ENCODE results near the gene SOX5. TPM values are rescaled to one million over a fixed set of nuclear protein-coding genes. Genes with fewer than 3 reads are reported as not detected.
"Not testable (repeated sequence)": the region's sequence is repeated elsewhere in the genome, so short reads cannot be mapped to it uniquely, and the experiment has no call there.

The SOX5 gene
- total RNA-seq, 1 experiment from 2014 or later = 1.3 TPM

- no peak for DNase-seq (ENCODE audit: low read depth)
Measured at GRCh38 chr12:23756416-23756815, 193.1 kb downstream of the SOX5 start.

- DNase-seq (ENCODE audit: low read depth) = no peak
Measured at GRCh38 chr12:23753628-23754365, 195.7 kb downstream of the SOX5 start.

GRCh38 chr12:23752245-23752644 lies 197.2 kb downstream of the SOX5 start:
- DNase-seq (ENCODE audit: low read depth) = no peak

GRCh38 chr12:23751641-23752040 lies 197.8 kb downstream of the SOX5 start:
- no peak for DNase-seq (ENCODE audit: low read depth)

GRCh38 chr12:23750923-23751322 lies 198.5 kb downstream of the SOX5 start:
- DNase-seq (ENCODE audit: low read depth) = no peak

GRCh38 chr12:23744696-23745095 lies 204.8 kb downstream of the SOX5 start:
- no peak for DNase-seq (ENCODE audit: low read depth)

- no peak for DNase-seq (ENCODE audit: low read depth)
Measured at GRCh38 chr12:23742574-23742973, 206.9 kb downstream of the SOX5 start.

GRCh38 chr12:23731493-23731892 lies 218.0 kb downstream of the SOX5 start:
- no peak for DNase-seq (ENCODE audit: low read depth)

- no peak for DNase-seq (ENCODE audit: low read depth)
Measured at GRCh38 chr12:23731035-23731434, 218.4 kb downstream of the SOX5 start.

GRCh38 chr12:23729359-23729758 lies 220.1 kb downstream of the SOX5 start:
- no peak for DNase-seq (ENCODE audit: low read depth)

GRCh38 chr12:23726646-23727045 lies 222.8 kb downstream of the SOX5 start:
- DNase-seq (ENCODE audit: low read depth) = no peak

- no peak for DNase-seq (ENCODE audit: low read depth)
Measured at GRCh38 chr12:23722655-23723054, 226.8 kb downstream of the SOX5 start.

GRCh38 chr12:23721268-23721667 lies 228.2 kb downstream of the SOX5 start:
- DNase-seq (ENCODE audit: low read depth) = no peak

GRCh38 chr12:23719493-23719892 lies 230.0 kb downstream of the SOX5 start:
- DNase-seq (ENCODE audit: low read depth) = no peak

- DNase-seq (ENCODE audit: low read depth) = not testable (repeated sequence)
Measured at GRCh38 chr12:23710361-23710760, 239.1 kb downstream of the SOX5 start.

GRCh38 chr12:23708185-23708837 lies 241.2 kb downstream of the SOX5 start:
- no peak for DNase-seq (ENCODE audit: low read depth)

- DNase-seq (ENCODE audit: low read depth) = no peak
Measured at GRCh38 chr12:23707270-23707669, 242.2 kb downstream of the SOX5 start.

GRCh38 chr12:23704992-23705943 lies 244.2 kb downstream of the SOX5 start:
- no peak for DNase-seq (ENCODE audit: low read depth)

GRCh38 chr12:23703051-23703450 lies 246.4 kb downstream of the SOX5 start:
- no peak for DNase-seq (ENCODE audit: low read depth)

- no peak for DNase-seq (ENCODE audit: low read depth)
Measured at GRCh38 chr12:23699031-23699430, 250.4 kb downstream of the SOX5 start.

GRCh38 chr12:23694920-23695319 lies 254.6 kb downstream of the SOX5 start:
- DNase-seq (ENCODE audit: low read depth) = no peak

- DNase-seq (ENCODE audit: low read depth) = no peak
Measured at GRCh38 chr12:23694307-23694706, 255.2 kb downstream of the SOX5 start.
